Naive B cell (primary cell): ENCODE results near the gene MRPL23. TPM values are rescaled to one million over a fixed set of nuclear protein-coding genes. Genes with fewer than 3 reads are reported as not detected.
"Not testable (repeated sequence)": the region's sequence is repeated elsewhere in the genome, so short reads cannot be mapped to it uniquely, and the experiment has no call there.

Experiments
- ATAC-seq, 2 donors: fragments of 150-1000 bp; cut with Tn5 transposase; 2 replicates each; pipeline ENCODE4 v1.10.0; 2021; ENCODE audit warnings: low read depth in 2 of 2, mild to moderate bottlenecking in 2 of 2, moderate library complexity in 2 of 2
- DNase-seq: peaks from one replicate; pipeline ENCODE4 v3.0.0; 2022
- H3K27ac Mint-ChIP-seq, 6 donors: one replicate each; pipeline ENCODE4 v1.8.0; 2020 to 2022; ENCODE audit warnings: mild to moderate bottlenecking in 6 of 6, mixed read lengths in 6 of 6, moderate library complexity in 5 of 6, inconsistent platforms in 2 of 6
- H3K27me3 Mint-ChIP-seq, 3 donors: one replicate each; pipeline ENCODE4 v1.8.0; 2021 to 2022; ENCODE audit warnings: mixed read lengths in 3 of 3, mild to moderate bottlenecking in 1 of 3
- H3K36me3 Mint-ChIP-seq, 2 donors: one replicate each; pipeline ENCODE4 v1.8.0; 2020 to 2022; ENCODE audit warnings: mixed read lengths in 2 of 2, inconsistent platforms in 1 of 2, mild to moderate bottlenecking in 1 of 2
- H3K4me1 Mint-ChIP-seq, 3 donors: one replicate each; pipeline ENCODE4 v1.8.0; 2020 to 2022; ENCODE audit warnings: mixed read lengths in 3 of 3, inconsistent platforms in 1 of 3, mild to moderate bottlenecking in 1 of 3, moderate library complexity in 1 of 3
- H3K4me3 Mint-ChIP-seq, 8 donors: one replicate each; pipeline ENCODE4 v1.8.0; 2020 to 2022; ENCODE audit warnings: mild to moderate bottlenecking in 8 of 8, mixed read lengths in 8 of 8, moderate library complexity in 8 of 8, inconsistent platforms in 2 of 8
- H3K9me3 Mint-ChIP-seq, 7 donors: one replicate each; pipeline ENCODE4 v1.8.0; 2020 to 2022; ENCODE audit warnings: mixed read lengths in 7 of 7, mild to moderate bottlenecking in 5 of 7, inconsistent platforms in 2 of 7, moderate library complexity in 1 of 7
- polyA plus RNA-seq, 6 donors: library from polyadenylated mRNA; unstranded; fragments of 300-500 nt; fragmentation: Illumina TruSeq; gene quantifications; one replicate each; pipeline ENCODE4 v1.2.3, GENCODE V29; 2021; ENCODE audit warnings: low read depth in 6 of 6

MRPL23 gene
- polyA plus RNA-seq, 6 donors from 2014 or later: 14.0 to 62.7 (median 34.9) TPM

DNA sequence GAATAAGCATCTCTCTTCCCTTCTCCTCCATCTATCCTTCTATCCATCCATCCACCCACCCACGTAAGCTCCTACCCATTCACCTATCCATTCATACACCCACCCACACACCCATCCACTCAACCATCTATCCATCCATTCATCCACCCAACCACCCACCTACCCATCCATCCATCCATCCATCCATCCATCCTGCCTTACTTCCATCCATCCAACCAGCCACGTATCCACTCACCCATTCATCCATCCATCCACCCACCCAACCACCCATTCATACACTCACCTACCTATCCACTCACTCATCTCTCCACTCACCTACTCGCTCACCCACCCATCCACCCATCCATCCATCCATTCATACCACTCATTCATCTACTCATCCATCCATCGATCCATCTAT lies 14.5 kb upstream of the MRPL23 start:
- no peak for ATAC-seq
- Mint-ChIP-seq H3K4me1 (peaks cover 0 to 7% (median 0%) of the 10 kb centered on the region in 3 donors), H3K4me3 (no peak overlapping the region), H3K9me3 (peaks cover 0 to 6% (median 0%) of the 10 kb centered on the region in 7 donors), H3K27me3 (peaks cover 21 to 29% (median 26%) of the 10 kb centered on the region in 3 donors), H3K27ac (peak overlapping the region in 1 of 6 donors; percentile 53), H3K36me3 (peaks cover 0 to 11% of the 10 kb centered on the region in 2 donors)
- no peak for DNase-seq

DNA sequence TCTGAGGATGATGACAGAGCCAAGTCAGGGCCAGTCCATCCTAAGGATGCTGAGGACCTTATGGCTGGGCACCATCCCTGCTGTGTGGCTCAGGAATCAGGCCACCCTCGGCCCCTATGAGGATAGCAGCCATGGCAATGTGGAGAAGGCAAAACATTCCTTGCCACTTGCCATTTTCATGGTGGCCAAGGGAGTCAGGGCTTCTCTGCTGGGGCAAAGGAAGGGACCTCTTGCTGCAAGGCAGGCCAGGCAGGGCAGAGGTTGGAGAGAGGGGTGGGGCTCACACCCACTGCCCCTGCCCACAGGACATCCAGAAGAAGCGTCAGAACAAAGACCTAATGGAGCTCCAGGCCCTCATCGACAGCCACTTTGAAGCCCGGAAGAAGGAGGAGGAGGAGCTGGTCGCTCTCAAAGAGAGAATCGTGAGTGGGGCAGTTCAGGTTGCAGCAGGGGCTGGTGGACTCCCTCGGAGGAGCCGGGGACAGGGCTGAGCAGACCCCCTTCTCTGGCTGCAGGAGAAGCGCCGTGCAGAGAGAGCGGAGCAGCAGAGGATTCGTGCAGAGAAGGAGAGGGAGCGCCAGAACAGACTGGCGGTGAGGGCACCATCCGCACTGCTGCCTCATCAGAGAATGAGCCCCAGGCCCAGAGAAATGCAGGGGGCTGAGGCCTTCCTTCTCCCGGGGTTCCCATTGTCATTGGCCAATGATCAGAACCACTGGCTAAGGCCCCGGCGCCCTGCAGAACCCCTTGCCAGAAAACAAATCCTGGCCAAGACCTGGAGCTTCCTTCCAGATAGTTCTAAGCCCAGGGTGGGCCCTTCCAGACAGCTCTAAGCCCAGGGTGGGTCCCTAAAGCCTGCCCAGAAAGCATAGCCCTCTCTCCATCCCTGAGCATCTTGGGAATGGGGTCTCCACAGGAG lies 13.5 kb upstream of the MRPL23 start:
- H3K4me3 Mint-ChIP-seq: no peak overlapping the region
- no peak for ATAC-seq
- peaks cover 0 to 11% of the 10 kb centered on the region in 2 donors for H3K36me3 Mint-ChIP-seq
- H3K4me1 Mint-ChIP-seq: peaks cover 0 to 7% (median 0%) of the 10 kb centered on the region in 3 donors
- H3K9me3 Mint-ChIP-seq: peaks cover 0 to 6% (median 0%) of the 10 kb centered on the region in 7 donors
- DNase-seq: no peak
- H3K27me3 Mint-ChIP-seq: peaks cover 21 to 29% (median 28%) of the 10 kb centered on the region in 3 donors
- H3K27ac Mint-ChIP-seq: no peak overlapping the region

DNA sequence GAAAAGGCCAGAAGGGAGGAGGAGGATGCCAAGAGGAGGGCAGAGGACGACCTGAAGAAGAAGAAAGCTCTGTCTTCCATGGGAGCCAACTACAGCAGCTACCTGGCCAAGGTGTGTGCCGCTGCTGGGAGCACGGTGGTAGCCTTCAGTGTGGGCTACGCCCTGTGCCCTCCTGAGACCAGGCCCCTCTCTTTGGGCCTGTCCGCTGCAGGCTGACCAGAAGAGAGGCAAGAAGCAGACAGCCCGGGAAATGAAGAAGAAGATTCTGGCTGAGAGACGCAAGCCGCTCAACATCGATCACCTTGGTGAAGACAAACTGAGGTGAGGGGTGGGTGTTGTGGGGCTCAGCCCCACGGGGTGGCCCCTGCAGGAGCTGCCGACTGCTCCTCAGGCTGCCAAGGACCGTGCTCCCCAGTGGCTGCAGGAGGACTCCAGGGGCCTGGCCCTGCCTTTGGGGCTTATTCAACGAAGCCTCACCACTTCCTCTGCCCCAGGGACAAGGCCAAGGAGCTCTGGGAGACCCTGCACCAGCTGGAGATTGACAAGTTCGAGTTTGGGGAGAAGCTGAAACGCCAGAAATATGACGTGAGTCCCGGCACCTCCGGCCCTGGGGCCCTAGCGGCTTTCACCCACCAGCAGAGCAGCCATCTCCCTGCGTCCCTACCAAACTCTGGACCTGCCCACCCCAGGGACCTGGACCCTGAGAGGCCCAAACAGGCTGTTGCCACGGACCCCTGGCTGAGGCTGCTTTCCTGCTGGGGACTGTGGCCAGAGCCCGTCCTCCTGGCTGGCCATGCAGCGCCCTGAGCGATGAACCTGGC lies 12.6 kb upstream of the MRPL23 start:
- Mint-ChIP-seq H3K4me3 (no peak overlapping the region), H3K4me1 (peaks cover 0 to 10% (median 2%) of the 10 kb centered on the region in 3 donors), H3K27me3 (peaks cover 25 to 34% (median 29%) of the 10 kb centered on the region in 3 donors), H3K27ac (no peak overlapping the region), H3K36me3 (peaks cover 0 to 11% of the 10 kb centered on the region in 2 donors), H3K9me3 (peaks cover 0 to 6% (median 0%) of the 10 kb centered on the region in 7 donors)
- ATAC-seq: no peak
- no peak for DNase-seq

DNA sequence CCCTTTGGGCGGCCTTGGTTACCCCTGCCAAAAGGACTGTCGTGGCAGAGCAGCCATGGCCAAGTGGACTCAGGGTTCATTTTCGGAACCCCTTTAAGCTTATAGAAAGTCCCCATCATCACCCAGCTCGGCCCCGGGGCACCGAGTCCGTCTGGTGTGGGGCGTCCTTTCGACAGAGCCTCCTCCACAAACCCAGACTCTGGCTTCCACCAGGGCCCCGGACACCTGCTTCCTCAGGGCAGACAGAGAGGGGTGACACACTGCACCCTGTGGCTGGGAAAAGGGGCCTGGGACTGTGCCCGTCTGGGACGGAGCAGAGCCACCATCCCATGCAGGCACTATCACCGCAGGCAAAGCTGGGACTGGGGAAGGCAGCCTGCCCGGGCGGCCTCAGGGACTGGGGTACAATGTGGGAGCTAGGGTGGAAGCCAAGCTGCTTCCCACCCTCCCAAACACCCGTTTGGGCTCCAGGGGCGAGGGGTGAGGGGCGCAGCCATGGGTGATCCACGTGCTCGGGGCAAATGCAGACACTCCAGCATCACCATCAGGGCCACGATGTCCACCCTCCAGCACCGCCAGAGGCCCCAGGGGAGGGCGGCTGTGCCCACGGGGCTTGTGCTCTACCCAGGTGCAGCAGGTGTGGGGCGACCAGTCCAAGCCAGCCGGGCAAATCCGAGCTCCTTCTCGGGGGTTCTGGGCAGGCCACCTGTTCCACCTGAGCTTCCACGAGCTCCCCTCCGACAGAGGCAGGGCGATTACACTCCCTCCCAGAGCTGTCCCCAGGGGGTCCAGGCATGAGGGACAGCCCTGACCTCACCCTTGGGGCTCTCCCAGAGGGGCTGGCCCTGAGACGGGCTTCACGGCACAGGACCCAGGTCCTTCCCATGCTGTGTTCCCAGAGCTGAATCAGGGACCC lies 11.7 kb upstream of the MRPL23 start:
- Mint-ChIP-seq H3K27me3 (peaks cover 23 to 34% (median 29%) of the 10 kb centered on the region in 3 donors), H3K27ac (no peak overlapping the region), H3K36me3 (peaks cover 0 to 11% of the 10 kb centered on the region in 2 donors), H3K4me1 (peaks cover 2 to 18% (median 7%) of the 10 kb centered on the region in 3 donors), H3K9me3 (peaks cover 0 to 6% (median 0%) of the 10 kb centered on the region in 7 donors), H3K4me3 (no peak overlapping the region)
- ATAC-seq (no peak), DNase-seq (no peak)

DNA sequence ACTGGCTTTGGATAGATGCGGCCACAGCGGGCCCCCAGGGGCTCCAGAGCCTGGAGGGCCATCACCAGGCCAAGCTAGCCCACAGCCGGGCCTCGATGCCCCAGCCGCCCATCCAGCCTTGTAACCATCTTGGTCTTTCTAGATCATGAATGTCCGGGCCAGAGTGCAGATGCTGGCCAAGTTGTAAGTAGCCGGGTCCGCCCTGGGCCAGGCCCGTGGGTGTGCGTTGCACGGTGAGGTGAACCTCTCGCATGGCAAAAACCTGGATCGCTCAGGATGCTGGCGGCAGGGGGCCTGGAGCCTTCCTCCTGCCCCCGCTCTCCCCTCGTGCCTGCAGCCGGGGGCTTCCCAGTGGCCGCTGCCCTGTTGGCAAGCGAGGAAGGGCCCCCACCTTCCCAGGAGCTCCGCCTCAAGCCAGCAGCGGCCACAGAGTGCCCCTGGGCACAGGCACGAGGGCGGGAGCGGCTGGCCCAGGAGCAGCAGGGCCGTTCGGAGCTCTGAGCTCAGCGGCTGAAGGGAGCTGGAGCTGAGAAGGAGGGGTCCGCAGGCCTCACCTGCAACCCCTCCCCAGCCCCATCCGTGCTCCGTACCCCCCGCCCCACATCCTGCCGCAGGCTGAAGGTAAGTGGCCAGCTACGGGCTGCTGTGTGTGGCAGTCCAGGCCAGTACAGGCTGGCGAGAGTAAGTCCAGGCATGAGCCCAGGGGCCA lies 10.9 kb upstream of the MRPL23 start:
- peaks cover 2 to 18% (median 8%) of the 10 kb centered on the region in 3 donors for H3K4me1 Mint-ChIP-seq
- peaks cover 0 to 11% of the 10 kb centered on the region in 2 donors for H3K36me3 Mint-ChIP-seq
- H3K27me3 Mint-ChIP-seq: peaks cover 21 to 34% (median 29%) of the 10 kb centered on the region in 3 donors
- H3K9me3 Mint-ChIP-seq: peaks cover 0 to 6% (median 0%) of the 10 kb centered on the region in 7 donors
- H3K4me3 Mint-ChIP-seq: no peak overlapping the region
- ATAC-seq: no peak
- no peak for DNase-seq
- no peak overlapping the region for H3K27ac Mint-ChIP-seq

DNA sequence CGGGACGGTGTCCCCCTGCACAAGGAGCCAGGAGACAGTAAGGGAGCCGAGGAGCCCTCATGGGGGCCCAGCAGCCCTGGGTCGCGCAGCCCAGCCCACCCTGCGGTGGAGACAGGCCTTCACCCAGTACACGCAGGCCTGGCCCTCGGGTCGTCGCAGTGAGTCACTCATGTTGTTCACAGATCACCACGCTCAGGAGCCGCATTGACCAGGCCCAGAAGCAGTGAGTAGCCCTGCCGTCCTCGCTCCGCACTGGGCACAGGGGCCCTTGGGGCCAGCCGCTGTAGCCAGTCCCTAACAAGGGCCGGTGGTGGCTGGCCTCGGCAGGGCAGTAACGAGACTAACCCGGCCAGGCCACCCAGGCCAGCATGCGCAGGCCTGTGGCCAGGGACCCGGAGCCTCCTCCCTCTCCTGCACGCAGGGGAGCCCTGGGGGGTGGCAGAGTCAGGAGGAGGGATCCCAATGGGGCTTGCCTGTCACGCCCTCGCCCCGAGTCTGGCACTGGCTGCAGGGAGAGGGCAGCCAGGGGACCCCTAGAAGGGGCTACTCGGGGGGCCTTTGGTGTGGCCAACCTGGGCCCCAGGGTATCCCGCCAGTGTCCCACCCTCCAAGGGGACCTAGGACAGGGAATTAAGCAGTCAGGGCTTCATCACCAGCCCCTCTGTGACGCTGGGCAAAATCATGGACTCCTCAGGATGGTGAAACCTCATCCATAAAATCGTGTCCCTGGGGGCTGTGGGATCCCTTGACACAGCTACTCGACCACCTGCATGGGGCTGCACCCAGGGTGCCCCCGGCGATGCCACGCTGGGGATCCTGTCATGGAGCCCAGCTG lies 10.1 kb upstream of the MRPL23 start:
- no peak for ATAC-seq
- no peak for DNase-seq

DNA sequence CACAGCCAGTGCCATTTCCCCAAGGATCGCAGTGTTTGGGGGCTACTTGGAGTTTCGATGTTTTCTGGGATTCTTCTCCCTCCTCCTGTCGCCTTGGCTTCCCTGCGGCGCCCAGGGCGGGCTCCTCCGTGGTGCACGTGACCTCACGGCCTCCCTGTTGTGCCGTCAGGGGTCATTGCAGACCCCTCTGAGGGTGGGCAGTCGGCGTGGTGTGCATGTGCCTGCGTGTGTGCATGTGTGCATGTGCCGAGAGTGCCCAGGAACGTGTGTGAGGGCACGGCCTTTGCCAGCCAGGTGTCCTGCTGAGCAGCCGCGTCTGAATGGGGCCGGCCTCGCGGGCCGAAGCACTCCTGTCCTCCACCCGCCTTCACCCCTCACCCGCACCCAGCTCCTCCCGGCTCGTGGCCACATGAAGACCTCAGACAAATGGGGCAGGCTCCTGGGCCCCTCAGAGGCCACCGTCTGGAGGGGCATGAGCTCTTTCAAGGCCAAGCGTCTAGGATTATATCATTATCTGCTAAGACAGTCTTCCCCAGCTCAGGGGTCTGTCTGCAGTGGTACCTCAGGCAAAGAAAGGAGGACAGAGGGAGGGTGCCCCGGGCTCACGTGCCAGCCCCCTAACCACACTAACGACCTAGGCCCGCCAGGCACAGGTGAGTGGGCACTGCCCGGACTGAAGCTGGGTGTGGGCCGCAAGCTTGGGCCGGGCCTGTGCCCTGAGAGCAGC lies 9.4 kb upstream of the MRPL23 start:
- H3K36me3 Mint-ChIP-seq: peaks cover 0 to 10% of the 10 kb centered on the region in 2 donors
- no peak overlapping the region for H3K27ac Mint-ChIP-seq
- DNase-seq (no peak), ATAC-seq (no peak)
- peaks cover 0 to 6% (median 0%) of the 10 kb centered on the region in 7 donors for H3K9me3 Mint-ChIP-seq
- H3K4me3 Mint-ChIP-seq: peak overlapping the region in 1 of 8 donors; percentile 47
- peaks cover 10 to 20% (median 13%) of the 10 kb centered on the region in 3 donors for H3K27me3 Mint-ChIP-seq
- H3K4me1 Mint-ChIP-seq: peaks cover 2 to 17% (median 8%) of the 10 kb centered on the region in 3 donors

More for the DNA sequence above, 10.1 kb upstream of the MRPL23 start:
- Mint-ChIP-seq H3K4me1 (peaks cover 2 to 18% (median 8%) of the 10 kb centered on the region in 3 donors), H3K4me3 (no peak overlapping the region), H3K27me3 (peaks cover 13 to 26% (median 21%) of the 10 kb centered on the region in 3 donors), H3K36me3 (peaks cover 0 to 11% of the 10 kb centered on the region in 2 donors), H3K9me3 (peaks cover 0 to 6% (median 0%) of the 10 kb centered on the region in 7 donors), H3K27ac (no peak overlapping the region)

DNA sequence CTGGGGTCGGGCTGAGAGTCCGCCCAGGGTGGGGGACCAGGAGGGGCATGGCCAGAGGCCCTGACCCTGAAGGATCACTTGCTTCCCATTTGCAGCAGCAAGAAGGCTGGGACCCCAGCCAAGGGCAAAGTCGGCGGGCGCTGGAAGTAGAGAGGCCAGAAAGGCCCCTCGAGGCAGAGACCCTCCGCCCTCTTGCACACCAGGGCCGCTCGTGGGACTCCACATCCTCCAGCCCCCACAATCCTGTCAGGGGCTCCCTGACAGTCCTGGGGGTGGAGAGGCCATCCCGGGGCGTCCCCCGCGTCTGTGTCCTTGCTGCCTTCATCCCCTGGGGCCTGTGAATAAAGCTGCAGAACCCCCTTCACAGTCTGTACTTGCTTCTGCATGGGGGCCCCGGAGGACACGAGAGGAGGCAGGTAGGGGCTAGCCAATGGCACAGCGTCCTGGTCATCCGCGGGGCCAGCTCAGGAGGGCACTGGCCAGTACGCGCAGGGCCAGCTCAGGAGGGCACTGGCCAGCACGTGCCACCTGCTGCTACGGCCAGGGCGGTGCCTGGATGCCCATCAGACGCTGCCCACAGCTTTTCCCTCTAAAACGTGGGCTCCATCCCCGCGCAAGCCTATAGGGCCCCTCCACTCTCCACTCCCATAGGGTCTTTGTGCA lies 8.7 kb upstream of the MRPL23 start:
- DNase-seq: no peak
- no peak overlapping the region for H3K4me3 Mint-ChIP-seq

DNA sequence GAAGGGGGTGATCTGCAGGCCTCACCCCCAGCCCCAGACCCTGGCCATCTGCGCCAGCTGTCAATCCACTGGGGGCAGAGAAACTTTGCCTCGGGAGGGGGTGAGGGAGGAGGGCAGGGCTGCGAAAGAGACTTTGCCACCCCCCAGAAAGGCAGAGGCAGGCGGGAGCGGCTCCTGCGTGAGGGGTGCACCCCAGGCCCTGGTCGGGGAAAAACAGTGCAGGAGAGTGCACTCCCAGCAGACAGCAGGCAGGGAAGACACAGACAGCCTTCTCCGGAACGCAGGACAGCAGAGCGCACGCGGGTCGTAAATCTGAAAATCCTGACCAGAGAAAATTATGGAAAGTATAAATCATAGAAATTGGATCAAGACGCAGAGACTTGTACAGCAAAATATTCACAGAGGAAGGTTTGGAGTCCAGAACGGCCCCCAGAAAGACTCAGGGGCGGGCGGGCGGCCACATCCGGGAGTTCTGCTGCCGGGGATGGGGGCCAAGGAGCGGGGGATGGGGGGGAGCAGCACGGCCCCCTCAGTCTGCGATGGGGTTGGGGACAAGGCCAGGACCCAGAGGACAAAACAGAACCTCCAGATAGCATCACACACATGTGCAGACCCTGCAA lies 8.0 kb upstream of the MRPL23 start:
- Mint-ChIP-seq H3K9me3 (no peaks in the 10 kb centered on the region), H3K4me3 (peak overlapping the region in 1 of 8 donors; percentile 2), H3K4me1 (peaks cover 2 to 11% (median 8%) of the 10 kb centered on the region in 3 donors), H3K27me3 (peaks cover 0 to 8% (median 4%) of the 10 kb centered on the region in 3 donors), H3K27ac (peak overlapping the region in 1 of 6 donors; percentile 72), H3K36me3 (no peaks in the 10 kb centered on the region)
- DNase-seq (no peak), ATAC-seq (no peak)

More for the DNA sequence above, 8.7 kb upstream of the MRPL23 start:
- Mint-ChIP-seq H3K36me3 (peaks cover 0 to 3% of the 10 kb centered on the region in 2 donors), H3K27ac (peak overlapping the region in 1 of 6 donors; percentile 72), H3K9me3 (no peaks in the 10 kb centered on the region), H3K4me1 (peaks cover 2 to 11% (median 8%) of the 10 kb centered on the region in 3 donors), H3K27me3 (peaks cover 4 to 13% (median 6%) of the 10 kb centered on the region in 3 donors)
- no peak for ATAC-seq

DNA sequence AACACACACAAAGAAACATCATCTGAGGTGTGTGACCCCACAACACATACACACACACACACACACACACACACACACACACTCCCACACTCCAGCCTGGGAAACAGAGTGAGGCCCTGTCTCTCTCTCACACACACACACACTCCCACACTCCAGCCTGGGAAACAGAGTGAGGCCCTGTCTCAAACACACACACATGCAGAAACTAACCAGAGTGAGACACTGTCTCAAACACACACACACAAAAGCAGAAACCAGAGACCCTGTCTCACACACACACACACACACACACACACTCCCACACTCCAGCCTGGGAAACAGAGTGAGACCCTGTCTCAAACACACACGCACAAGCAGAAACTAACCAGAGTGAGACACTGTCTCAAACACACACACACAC lies 7.3 kb upstream of the MRPL23 start:
- DNase-seq, H3K36me3 Mint-ChIP-seq, H3K9me3 Mint-ChIP-seq, H3K27me3 Mint-ChIP-seq, ATAC-seq, H3K4me3 Mint-ChIP-seq: not testable (repeated sequence)
- Mint-ChIP-seq H3K4me1 (peaks cover 2 to 11% (median 8%) of the 10 kb centered on the region in 3 donors), H3K27ac (peak overlapping the region in 5 of 6 donors; percentile 49 to 90 (median 73))
